Measurements from ENCODE around the gene POU5F2.

Gene POU5F2

DNA sequence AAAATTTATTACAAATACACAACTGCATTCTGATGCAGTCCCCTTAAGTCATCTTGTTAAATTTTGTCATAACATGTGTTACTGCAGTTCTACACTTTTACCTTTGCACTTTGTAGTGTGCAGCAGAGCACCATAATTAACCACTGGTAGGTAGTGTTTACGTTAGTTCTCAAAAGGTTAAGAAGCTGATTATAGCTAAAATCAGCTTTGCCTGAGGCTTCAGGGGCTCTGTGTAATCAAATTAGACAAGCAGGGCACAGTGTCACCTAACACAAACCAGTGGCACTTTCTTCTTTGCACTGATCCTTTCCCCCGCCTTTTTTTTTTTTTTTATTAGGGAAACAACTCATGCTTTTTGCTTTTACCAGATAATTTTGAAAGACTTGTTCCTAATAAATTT is 26.1 kb downstream of the POU5F2 start:
- no peak for DNase-seq

DNA sequence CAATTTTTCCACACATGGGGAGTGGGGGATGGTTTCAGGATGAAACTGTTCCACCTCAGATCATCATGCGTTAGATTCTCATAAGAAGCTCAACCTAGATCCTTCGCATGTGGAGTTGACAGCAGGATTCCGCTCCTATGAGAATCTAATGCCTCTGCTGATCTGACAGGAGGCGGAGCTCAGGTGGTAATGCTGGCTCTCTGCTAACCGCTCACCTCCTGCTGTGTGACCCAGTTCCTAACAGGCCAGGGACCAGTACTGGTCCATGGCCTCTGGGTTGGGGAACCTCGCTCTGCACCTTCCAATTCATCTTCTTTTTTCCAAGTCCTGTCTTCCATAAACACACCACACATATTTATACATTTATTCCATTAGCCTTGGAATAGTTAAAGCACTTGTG is 33.0 kb downstream of the POU5F2 start:
- no peak for DNase-seq

DNA sequence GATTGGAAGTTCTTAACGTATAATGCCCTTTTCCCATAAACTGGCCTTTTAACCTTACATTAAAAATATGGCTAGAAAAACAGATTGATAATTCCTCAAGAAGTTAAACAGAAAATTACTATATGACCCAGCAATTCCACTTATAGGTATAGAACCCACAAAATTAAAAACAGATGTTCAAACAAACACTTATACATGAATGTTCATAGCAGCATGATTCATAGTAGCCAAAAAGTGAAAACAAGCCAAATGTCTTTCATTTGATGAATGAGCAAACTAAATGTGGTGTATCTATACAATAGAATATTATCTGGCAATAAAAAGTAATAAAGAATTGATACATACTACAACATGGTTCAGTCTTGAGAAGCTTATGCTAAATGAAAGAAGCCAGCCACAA is 35.5 kb downstream of the POU5F2 start:
- no peak for DNase-seq

DNA sequence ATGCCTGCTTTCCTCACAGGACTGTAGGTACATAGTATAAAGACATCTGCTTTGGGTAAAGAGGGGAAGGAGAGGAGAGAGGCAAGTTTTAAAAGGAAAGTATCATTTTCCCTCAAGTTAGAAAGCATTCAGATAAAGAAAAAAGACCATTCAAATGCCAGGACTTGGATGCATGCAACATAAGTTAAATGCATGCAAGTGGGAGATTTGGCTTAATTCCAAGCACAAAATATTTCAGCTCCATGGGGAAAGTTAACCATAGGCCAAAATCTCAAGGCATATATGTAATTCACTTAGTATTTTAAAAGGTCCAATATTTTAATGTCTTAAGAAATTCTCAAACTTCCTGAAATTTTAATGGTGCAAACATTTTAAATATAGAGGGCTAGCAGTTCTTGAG is 36.4 kb downstream of the POU5F2 start:
- DNase-seq: no peak

DNA sequence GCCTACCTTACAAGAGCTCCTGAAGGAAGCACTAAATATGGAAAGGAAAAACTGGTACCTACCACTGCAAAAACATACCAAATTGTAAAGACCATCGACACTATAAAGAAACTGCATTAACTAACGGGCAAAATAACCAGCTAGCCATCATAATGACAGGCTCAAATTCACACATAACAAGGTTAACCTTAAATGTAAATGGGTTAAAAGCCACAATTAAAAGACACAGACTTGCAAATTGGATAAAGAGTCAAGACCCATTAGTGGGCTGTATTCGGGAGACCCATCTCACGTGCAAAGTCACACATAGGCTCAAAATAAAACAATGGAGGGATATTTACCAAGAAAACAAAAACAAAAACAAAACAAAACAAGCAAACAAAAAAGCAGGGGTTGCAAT is 49.4 kb downstream of the POU5F2 start:
- no peak for DNase-seq
